Upper lobe of left lung (tissue), 6 donors: ENCODE data around the gene C13orf46. TPM values are rescaled to one million over a fixed set of nuclear protein-coding genes. Genes with fewer than 3 reads are reported as not detected.

Source experiments
- ATAC-seq, 2 donors: fragments of 200-7000 bp; cut with Tn5 transposase; one replicate each; pipeline ENCODE4 v1.9.1; 2022; ENCODE audit warnings: mild to moderate bottlenecking in 2 of 2, moderate library complexity in 2 of 2; ENCODE audit not compliant: low FRiP score in 2 of 2
- DNase-seq, 2 donors: peaks; one replicate each; pipeline ENCODE4 v3.0.0-alpha.2; 2019 to 2020
- H3K27ac ChIP-seq, 4 donors: fragments of 200-600 bp; sonication (generic); one replicate each; pipeline ENCODE4 v1.5.1; 2016 to 2019
- H3K27me3 ChIP-seq, 4 donors: fragments of 200-600 bp; sonication (generic); one replicate each; pipeline ENCODE4 v1.5.1; 2017 to 2019
- H3K36me3 ChIP-seq, 4 donors: fragments of 200-600 bp; sonication (generic); one replicate each; pipeline ENCODE4 v1.5.1; 2016 to 2019
- H3K4me1 ChIP-seq, 4 donors: fragments of 200-600 bp; sonication (generic); one replicate each; pipeline ENCODE4 v1.5.1; 2018 to 2019
- H3K4me3 ChIP-seq, 4 donors: fragments of 200-600 bp; sonication (generic); one replicate each; pipeline ENCODE4 v1.5.1; 2017 to 2019; ENCODE audit warnings: mild to moderate bottlenecking in 2 of 4, moderate library complexity in 1 of 4
- H3K9me3 ChIP-seq, 4 donors: fragments of 200-600 bp; sonication (generic); one replicate each; pipeline ENCODE4 v1.5.1; 2018 to 2019
- EP300 ChIP-seq, 4 donors: sonication (generic); formaldehyde crosslinking; IDR thresholded peaks; one replicate each; pipeline ENCODE4 v1.5.1; 2017; ENCODE audit warnings: antibody characterized with exemption in 4 of 4, control low read depth in 2 of 4
- POLR2A ChIP-seq, 4 donors: fragments of 450-650 bp; IDR thresholded peaks; one replicate each; pipeline ENCODE4 v1.5.1; 2016 to 2017; ENCODE audit warnings: antibody characterized with exemption in 4 of 4, mild to moderate bottlenecking in 2 of 4
- POLR2AphosphoS5 ChIP-seq, 2 donors: sonication (generic); formaldehyde crosslinking; IDR thresholded peaks; one replicate each; pipeline ENCODE4 v1.5.1; 2017; ENCODE audit warnings: antibody characterized with exemption in 2 of 2
- WGBS, 2 donors: methylation state at CpG; one replicate each; pipeline ENCODE4 v1.1.5; 2017 to 2018; 5-methylcytosine and 5-hydroxymethylcytosine counted together
- total RNA-seq, 6 donors: library from RNA; depleted of rRNA in 4 of 6; stranded (reverse); fragments of >200 nt in 4 of 6; gene quantifications; one replicate each; pipeline versions ENCODE4 v1.1.0 to v1.2.1, GENCODE V29; 2016 to 2021
- TF ChIP-seq, protein P1 (sequence below), 6 experiments: fragments of 450-650 bp in 4 of 6; fragments of 200-600 bp in 2 of 6; sonication (generic) in 2 of 6; IDR thresholded peaks; one replicate each; pipeline ENCODE4 v1.5.1; 2016 to 2019; ENCODE audit warnings: antibody characterized with exemption in 6 of 6
- donor health status: DM: no; HTN: no; CAD: no; lungs with moderate emphysema.
- donor health status: DM: no; HTN: yes; CAD: no; lungs with severe emphysema.

Gene C13orf46
- total RNA-seq, 6 donors from 2014 or later: 5.5 to 44.0 (median 14.7) TPM

- H3K4me3 ChIP-seq: no peak overlapping the region
- TF ChIP-seq, protein P1, sequence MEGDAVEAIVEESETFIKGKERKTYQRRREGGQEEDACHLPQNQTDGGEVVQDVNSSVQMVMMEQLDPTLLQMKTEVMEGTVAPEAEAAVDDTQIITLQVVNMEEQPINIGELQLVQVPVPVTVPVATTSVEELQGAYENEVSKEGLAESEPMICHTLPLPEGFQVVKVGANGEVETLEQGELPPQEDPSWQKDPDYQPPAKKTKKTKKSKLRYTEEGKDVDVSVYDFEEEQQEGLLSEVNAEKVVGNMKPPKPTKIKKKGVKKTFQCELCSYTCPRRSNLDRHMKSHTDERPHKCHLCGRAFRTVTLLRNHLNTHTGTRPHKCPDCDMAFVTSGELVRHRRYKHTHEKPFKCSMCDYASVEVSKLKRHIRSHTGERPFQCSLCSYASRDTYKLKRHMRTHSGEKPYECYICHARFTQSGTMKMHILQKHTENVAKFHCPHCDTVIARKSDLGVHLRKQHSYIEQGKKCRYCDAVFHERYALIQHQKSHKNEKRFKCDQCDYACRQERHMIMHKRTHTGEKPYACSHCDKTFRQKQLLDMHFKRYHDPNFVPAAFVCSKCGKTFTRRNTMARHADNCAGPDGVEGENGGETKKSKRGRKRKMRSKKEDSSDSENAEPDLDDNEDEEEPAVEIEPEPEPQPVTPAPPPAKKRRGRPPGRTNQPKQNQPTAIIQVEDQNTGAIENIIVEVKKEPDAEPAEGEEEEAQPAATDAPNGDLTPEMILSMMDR (IDR thresholded peaks at IDR 0.05): no peak
- no peak for TF ChIP-seq POLR2A (IDR thresholded peaks at IDR 0.05)
- no peak for TF ChIP-seq POLR2AphosphoS5 (IDR thresholded peaks at IDR 0.05)
- no peak for TF ChIP-seq EP300 (IDR thresholded peaks at IDR 0.05)
- H3K9me3 ChIP-seq: no peaks in the 10 kb centered on the region
- ATAC-seq (no peak), DNase-seq (no peak)
- H3K4me1 ChIP-seq: peaks cover 0 to 7% (median 0%) of the 10 kb centered on the region in 4 donors
- H3K27me3 ChIP-seq: no peaks in the 10 kb centered on the region
- H3K36me3 ChIP-seq: no peaks in the 10 kb centered on the region
- WGBS, 2 donors: 70 to 82% methylated on average over 20 of the region's 20 CpGs
- H3K27ac ChIP-seq: no peak overlapping the region
Measured at GRCh38 chr13:113937527-113938180, 36.2 kb downstream of the C13orf46 start.

DNA sequence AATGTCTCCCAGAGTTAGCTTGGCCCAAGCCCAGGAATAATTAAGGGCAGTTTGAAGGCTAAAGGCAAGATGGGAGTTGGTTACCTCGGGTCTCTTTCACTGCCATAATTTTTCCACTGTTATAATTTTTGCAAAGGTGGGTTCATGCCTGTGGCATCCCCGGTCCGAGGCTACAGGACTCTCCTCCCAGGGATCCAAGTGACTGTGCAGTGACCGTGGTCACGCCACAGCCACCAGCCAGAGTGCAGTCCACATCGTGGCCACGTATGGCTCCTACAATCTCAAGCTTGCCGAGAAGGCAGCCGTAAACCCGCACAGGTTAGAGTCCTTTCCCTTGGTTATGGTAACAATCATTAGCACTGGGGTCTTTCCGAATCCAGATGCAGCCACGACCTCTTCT is 36.8 kb downstream of the C13orf46 start:
- ATAC-seq: no peak
- Histone ChIP-seq H3K36me3 (no peaks in the 10 kb centered on the region), H3K9me3 (no peaks in the 10 kb centered on the region), H3K4me3 (no peak overlapping the region), H3K27me3 (no peaks in the 10 kb centered on the region), H3K4me1 (peaks cover 0 to 7% (median 0%) of the 10 kb centered on the region in 4 donors), H3K27ac (no peak overlapping the region)
- TF ChIP-seq, protein P1 (IDR thresholded peaks at IDR 0.05): no peak
- TF ChIP-seq EP300 (IDR thresholded peaks at IDR 0.05): no peak
- 86 to 91% methylated on average over 4 to 12 of the region's 12 CpGs for WGBS, 2 donors
- no peak for DNase-seq

DNA sequence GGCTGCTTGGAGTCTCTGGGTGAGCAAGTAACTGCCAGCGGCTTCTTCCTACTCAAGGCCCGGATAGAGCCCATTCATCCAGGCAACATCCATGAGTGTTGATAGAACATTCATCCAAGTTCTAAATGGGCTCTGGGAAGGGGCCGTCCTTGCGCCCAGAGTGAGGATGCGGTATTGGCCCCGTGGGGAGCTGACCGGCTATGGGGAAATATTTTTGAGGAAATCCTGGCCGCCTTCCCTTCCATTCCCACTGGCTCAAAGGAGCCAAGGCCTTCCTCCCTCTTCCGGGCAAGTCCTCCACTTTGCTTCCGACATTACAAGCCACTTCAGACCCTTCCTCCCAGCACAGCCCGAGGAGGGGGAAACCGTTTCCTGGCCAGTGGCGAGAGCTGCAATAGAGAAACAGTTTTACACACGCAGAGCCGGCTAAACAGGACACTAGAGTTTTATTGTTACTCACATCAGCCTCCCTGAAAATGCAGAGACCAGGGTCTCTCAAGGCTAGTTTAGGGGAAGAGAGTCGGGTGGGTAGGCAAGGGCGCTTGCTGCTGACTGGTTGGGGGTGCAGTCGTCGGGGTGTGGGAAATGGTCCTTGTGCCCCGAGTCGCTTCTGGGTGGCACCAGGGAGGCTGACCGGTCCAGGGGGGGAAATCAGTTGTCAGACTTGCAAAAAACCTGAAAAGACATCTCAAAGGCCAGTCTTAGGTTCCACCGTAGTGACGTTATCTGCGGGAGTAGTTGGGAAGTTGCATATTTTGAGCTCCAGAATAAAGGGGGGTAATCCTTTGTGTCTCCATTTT is 37.5 kb downstream of the C13orf46 start:
- Histone ChIP-seq H3K27ac (no peak overlapping the region), H3K4me1 (peaks cover 0 to 7% (median 0%) of the 10 kb centered on the region in 4 donors), H3K36me3 (no peaks in the 10 kb centered on the region), H3K9me3 (no peaks in the 10 kb centered on the region), H3K27me3 (no peaks in the 10 kb centered on the region), H3K4me3 (no peak overlapping the region)
- TF ChIP-seq, protein P1 (IDR thresholded peaks at IDR 0.05): no peak
- TF ChIP-seq EP300 (IDR thresholded peaks at IDR 0.05) (no peak), POLR2A (IDR thresholded peaks at IDR 0.05) (no peak), POLR2AphosphoS5 (IDR thresholded peaks at IDR 0.05) (no peak)
- DNase-seq: no peak
- WGBS, 2 donors: 87 to 90% methylated on average over 23 to 25 of the region's 25 CpGs
- ATAC-seq: no peak

- ATAC-seq (no peak), DNase-seq (no peak)
- 50 to 55% methylated on average over 17 to 21 of the region's 21 CpGs for WGBS, 2 donors
- Histone ChIP-seq H3K4me3 (no peak overlapping the region), H3K36me3 (no peaks in the 10 kb centered on the region), H3K27ac (no peak overlapping the region), H3K27me3 (no peaks in the 10 kb centered on the region), H3K4me1 (peaks cover 0 to 7% (median 0%) of the 10 kb centered on the region in 4 donors), H3K9me3 (no peaks in the 10 kb centered on the region)
- no peak for TF ChIP-seq POLR2AphosphoS5 (IDR thresholded peaks at IDR 0.05)
- TF ChIP-seq EP300 (IDR thresholded peaks at IDR 0.05): no peak
- TF ChIP-seq, protein P1 (IDR thresholded peaks at IDR 0.05): no peak
- no peak for TF ChIP-seq POLR2A (IDR thresholded peaks at IDR 0.05)
Measured at GRCh38 chr13:113935001-113935844, 38.7 kb downstream of the C13orf46 start.
